Spinal cord (tissue), 10 donors: ENCODE data around the gene SFRP2. TPM values are rescaled to one million over a fixed set of nuclear protein-coding genes. Genes with fewer than 3 reads are reported as not detected.

ENCODE experiments used
- DNase-seq, 6 donors: peaks; one replicate each; pipeline versions ENCODE4 v3.0.0 to v3.0.0-alpha.2; 2013 to 2015; ENCODE audit warnings: low spot score in 6 of 6, low read depth in 4 of 6
- H3K27ac ChIP-seq: one replicate; pipeline ENCODE4 v1.5.1; 2013; ENCODE audit warnings: low read depth, low read length, control low read depth
- H3K27me3 ChIP-seq: one replicate; pipeline ENCODE4 v1.6.1; 2013; ENCODE audit warnings: low read length; ENCODE audit not compliant: control insufficient read depth, insufficient read depth
- H3K36me3 ChIP-seq: one replicate; pipeline ENCODE4 v1.6.1; 2013; ENCODE audit warnings: low read length; ENCODE audit not compliant: control insufficient read depth, insufficient read depth
- H3K4me1 ChIP-seq: one replicate; pipeline ENCODE4 v1.6.1; 2013; ENCODE audit warnings: low read length; ENCODE audit not compliant: control insufficient read depth, insufficient read depth
- H3K4me3 ChIP-seq: one replicate; pipeline ENCODE4 v1.5.1; 2013; ENCODE audit warnings: low read depth, low read length, control low read depth
- H3K9me3 ChIP-seq: one replicate; pipeline ENCODE4 v1.6.1; 2013; ENCODE audit warnings: low read length; ENCODE audit not compliant: control insufficient read depth, insufficient read depth
- WGBS: methylation state at CpG from one replicate; pipeline ENCODE4 v1.1.5; 2013; ENCODE audit warnings: missing lambda C conversion rate; ENCODE audit not compliant: insufficient coverage; 5-methylcytosine and 5-hydroxymethylcytosine counted together
- polyA plus RNA-seq, 2 donors: library from polyadenylated mRNA; unstranded; fragments of 120-200 nt; gene quantifications; one replicate each; pipeline ENCODE4 v1.2.1, GENCODE V29; 2013; ENCODE audit not compliant: insufficient read length in 2 of 2
- total RNA-seq, 2 donors: library from RNA; depleted of rRNA in 1 of 2; stranded (reverse); fragments of 120-200 nt in 1 of 2; fragments of >200 nt in 1 of 2; gene quantifications; one replicate each; pipeline versions ENCODE4 v1.2.3 to v1.2.4, GENCODE V29; 2013 to 2014
- donor health status: healthy.

The SFRP2 gene
- total and polyA plus RNA-seq, 4 donors, result 25.6 to 66.5 (median 36.6) TPM

DNA sequence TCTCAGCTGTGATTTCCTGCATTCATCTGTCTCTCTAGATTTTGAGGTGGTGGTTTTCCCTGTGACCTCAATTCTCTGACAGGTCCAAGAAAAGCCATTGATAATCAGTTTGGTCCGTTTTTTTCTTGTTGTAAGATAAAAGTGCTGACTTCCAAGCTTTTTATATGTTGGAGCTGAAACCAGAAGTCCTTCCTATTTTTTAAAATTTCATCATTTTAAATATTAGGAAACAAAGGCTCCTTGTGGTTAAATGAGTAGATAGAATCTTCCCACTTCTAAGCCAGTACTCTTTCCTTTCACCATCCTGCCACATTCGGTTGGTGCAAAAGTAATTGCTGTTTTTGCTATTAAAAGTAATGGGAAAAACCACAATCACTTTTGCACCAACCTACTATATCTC is 47.3 kb downstream of the SFRP2 start:
- WGBS, result no CpG with 5 or more reads among the region's 2 CpGs
- Histone ChIP-seq H3K4me3 (no peak overlapping the region), H3K36me3 (peaks cover 5% of the 10 kb centered on the region), H3K4me1 (no peaks in the 10 kb centered on the region), H3K27me3 (no peaks in the 10 kb centered on the region), H3K9me3 (peaks cover 6% of the 10 kb centered on the region), H3K27ac (no peak overlapping the region)
- no peak for DNase-seq

- Histone ChIP-seq H3K4me3 (no peak overlapping the region), H3K27ac (no peak overlapping the region), H3K36me3 (no peaks in the 10 kb centered on the region), H3K27me3 (no peaks in the 10 kb centered on the region), H3K4me1 (no peaks in the 10 kb centered on the region), H3K9me3 (peaks cover 4% of the 10 kb centered on the region)
- DNase-seq, result no peak
Measured at GRCh38 chr4:153735906-153736461, 52.9 kb downstream of the SFRP2 start.

DNA sequence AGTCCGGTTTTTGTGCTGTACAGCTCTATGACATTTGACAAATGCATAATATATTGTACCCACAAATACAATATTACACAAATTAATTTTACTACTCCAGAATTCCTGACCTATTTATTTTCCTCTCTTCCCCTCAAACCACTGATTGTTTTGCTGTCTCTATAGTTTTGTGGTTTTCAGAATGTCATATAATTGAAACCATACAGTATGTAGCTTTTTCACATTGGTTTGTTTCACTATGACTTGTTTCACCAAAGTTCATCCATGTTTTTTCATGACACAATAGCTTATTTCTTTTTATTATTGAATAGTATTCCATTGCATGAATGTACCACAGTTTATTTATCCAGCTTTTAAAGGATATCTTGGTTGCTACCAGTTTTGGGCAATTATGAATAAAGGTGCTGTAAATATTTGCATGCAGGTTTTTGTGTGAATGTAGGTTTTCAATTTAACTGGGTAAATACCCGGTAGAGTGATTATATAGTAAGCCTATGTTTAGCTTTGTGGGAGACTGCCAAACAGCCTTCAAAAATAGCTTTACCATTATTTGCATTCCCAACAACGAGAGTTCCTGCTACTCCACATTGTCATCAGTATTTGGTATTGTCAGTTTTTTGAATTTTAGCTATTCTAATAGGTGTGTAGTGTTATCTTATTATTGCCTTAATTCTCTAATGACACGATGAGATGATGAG is 55.0 kb downstream of the SFRP2 start:
- Histone ChIP-seq H3K27me3 (no peaks in the 10 kb centered on the region), H3K4me3 (no peak overlapping the region), H3K9me3 (no peaks in the 10 kb centered on the region), H3K4me1 (no peaks in the 10 kb centered on the region), H3K36me3 (no peaks in the 10 kb centered on the region), H3K27ac (no peak overlapping the region)
- no peak for DNase-seq
- WGBS, result no CpG with 5 or more reads among the region's 4 CpGs

- no peak overlapping the region for H3K4me3 ChIP-seq
- no peak overlapping the region for H3K27ac ChIP-seq
- no peaks in the 10 kb centered on the region for H3K9me3 ChIP-seq
- DNase-seq, result peak in 2 of 6 donors; percentile 36 to 53
- H3K36me3 ChIP-seq, result no peaks in the 10 kb centered on the region
- no peaks in the 10 kb centered on the region for H3K4me1 ChIP-seq
- no peaks in the 10 kb centered on the region for H3K27me3 ChIP-seq
- 28% methylated on average over 2 of the region's 3 CpGs for WGBS
Measured at GRCh38 chr4:153731239-153731638, 57.6 kb downstream of the SFRP2 start.

Other genes with a start within 250 kb of the SFRP2 start
- gene TLR2, start 104.8 kb downstream of the SFRP2 start, total RNA-seq, result 10 to 100 TPM in 1 of 2 donors, 1 to 10 TPM in 1; 3.7 to 12.1 TPM
- 1 to 10 TPM; 1.2 to 1.6 TPM for gene TLR2, start 104.8 kb downstream of the SFRP2 start, polyA plus RNA-seq
- gene RNF175, start 29.1 kb downstream of the SFRP2 start, total RNA-seq, result 10 to 100 TPM in 1 of 2 donors, 1 to 10 TPM in 1; 7.8 to 26.5 TPM
- 10 to 100 TPM; 39.3 to 41.7 TPM for gene RNF175, start 29.1 kb downstream of the SFRP2 start, polyA plus RNA-seq